ENCODE measurements around the gene KCNJ4.

KCNJ4 gene

DNA sequence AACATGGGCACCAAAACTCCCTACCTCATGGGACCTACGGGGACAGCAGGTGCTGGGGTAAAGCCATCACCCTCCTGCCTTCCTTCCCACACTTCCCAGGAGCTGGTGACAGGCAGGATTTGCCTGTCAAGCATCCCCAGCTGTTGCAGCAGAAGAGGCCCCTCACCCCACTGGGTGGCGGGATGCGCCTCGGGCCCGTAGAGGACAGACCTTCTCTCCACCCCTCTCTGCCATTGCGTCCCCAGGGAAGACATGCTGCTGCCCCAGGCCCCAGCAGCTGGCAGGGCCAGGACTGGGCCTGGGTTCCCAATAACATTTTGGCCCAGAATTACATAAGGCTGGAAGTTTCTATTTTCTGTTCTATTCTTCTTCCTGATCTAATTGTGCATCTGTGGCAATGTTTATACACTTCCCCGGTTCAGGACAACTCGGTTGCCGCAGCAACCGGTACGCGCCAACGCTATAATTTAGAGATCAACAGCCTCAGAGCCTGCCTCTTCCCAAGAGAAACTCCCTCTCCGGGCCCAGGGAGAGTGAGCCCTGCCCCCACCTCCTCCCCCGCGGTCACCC is 25.4 kb downstream of the KCNJ4 start:
- H2BK120ac ChIP-seq (ENCODE audit: low read depth, low read length) = no peak overlapping the region
- no peak overlapping the region for H3K14ac ChIP-seq (ENCODE audit: low read length)
- no peaks in the 10 kb centered on the region for H3K36me3 ChIP-seq (replicated peaks in 1 of 2; ENCODE audit: control insufficient read depth in 2 of 2, insufficient read depth in 2 of 2, low read length in 2 of 2)
- peak overlapping the region; percentile 18 for H2AK5ac ChIP-seq (ENCODE audit: low read depth, low read length)
- H3K79me1 ChIP-seq (ENCODE audit: low read depth, low read length) = no peaks in the 10 kb centered on the region
- no peak overlapping the region for H3K4me2 ChIP-seq (ENCODE audit: insufficient read depth, low read length, poor library complexity, severe bottlenecking)
- no peak overlapping the region for H3K4ac ChIP-seq (ENCODE audit: low read length)
- no peak for DNase-seq (ENCODE audit: low spot score)
- no peak overlapping the region for H4K91ac ChIP-seq (ENCODE audit: low read depth, low read length, poor library complexity)
- no peak overlapping the region for H3K27ac ChIP-seq (replicated peaks; ENCODE audit: low read length)
- peak overlapping the region; percentile 52 for H3K18ac ChIP-seq (ENCODE audit: low read length)
- H3K4me3 ChIP-seq (ENCODE audit: low read length in 2 of 2) = no peak overlapping the region
- H3K9me3 ChIP-seq (replicated peaks in 1 of 2; ENCODE audit: control insufficient read depth in 2 of 2, insufficient read depth in 1 of 2, low read depth in 1 of 2, low read length in 2 of 2) = peaks cover 0 to 3% of the 10 kb centered on the region in 2 donors
- H2BK15ac ChIP-seq (ENCODE audit: low read length) = no peak overlapping the region
- WGBS, 2 donors (ENCODE audit: extremely low coverage in 2 of 2, insufficient read length in 2 of 2, insufficient replicate concordance in 1 of 2) = no CpG with 5 or more reads among the region's 16 CpGs
- no peaks in the 10 kb centered on the region for H3K27me3 ChIP-seq (ENCODE audit: control insufficient read depth in 3 of 3, insufficient read depth in 3 of 3, low read depth in 1 of 3, low read length in 3 of 3)
- peak overlapping the region; percentile 28 for H2AFZ ChIP-seq (ENCODE audit: low read length)
- no peak overlapping the region for H2BK5ac ChIP-seq (ENCODE audit: low read length)
- peak overlapping the region; percentile 36 for H2BK12ac ChIP-seq (ENCODE audit: low read length)
- peaks cover 12 to 17% of the 10 kb centered on the region in 2 donors for H3K4me1 ChIP-seq (ENCODE audit: control insufficient read depth in 2 of 2, insufficient read depth in 1 of 2, low read depth in 1 of 2, low read length in 2 of 2)
- no peak overlapping the region for H3K9ac ChIP-seq (ENCODE audit: low read depth, low read length, poor library complexity)
- H4K8ac ChIP-seq (ENCODE audit: low read depth, low read length) = no peak overlapping the region
- peak overlapping the region; percentile 10 for H3K23ac ChIP-seq (ENCODE audit: low read depth, low read length, poor library complexity)

DNA sequence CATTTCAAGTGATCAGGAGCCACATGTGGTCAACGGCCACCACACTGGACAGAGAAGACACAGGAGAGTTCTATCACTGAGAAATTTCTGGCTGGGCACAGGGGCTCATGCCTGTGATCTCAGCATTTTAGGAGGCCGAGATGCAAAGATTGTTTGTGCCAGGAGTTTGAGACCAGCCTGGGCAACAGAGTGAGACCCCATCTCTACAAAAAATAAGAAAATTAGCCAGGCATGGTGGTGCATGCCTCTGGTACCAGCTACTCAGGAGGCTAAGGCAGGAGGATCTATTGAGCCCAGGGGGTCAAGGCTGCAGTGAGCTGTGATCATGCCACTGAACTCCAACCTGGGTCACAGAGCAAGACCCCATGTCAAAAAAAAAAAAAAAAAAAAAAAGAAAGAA is 26.3 kb downstream of the KCNJ4 start:
- no peaks in the 10 kb centered on the region for H3K36me3 ChIP-seq (replicated peaks in 1 of 2; ENCODE audit: control insufficient read depth in 2 of 2, insufficient read depth in 2 of 2, low read length in 2 of 2)
- no peaks in the 10 kb centered on the region for H3K79me1 ChIP-seq (ENCODE audit: low read depth, low read length)
- H3K4me2 ChIP-seq (ENCODE audit: insufficient read depth, low read length, poor library complexity, severe bottlenecking) = no peak overlapping the region
- H3K4me3 ChIP-seq (ENCODE audit: low read length in 2 of 2) = no peak overlapping the region
- WGBS, 2 donors (ENCODE audit: extremely low coverage in 2 of 2, insufficient read length in 2 of 2, insufficient replicate concordance in 1 of 2) = no CpG with 5 or more reads among the region's 2 CpGs
- no peak overlapping the region for H3K27ac ChIP-seq (replicated peaks; ENCODE audit: low read length)
- no peak overlapping the region for H2BK120ac ChIP-seq (ENCODE audit: low read depth, low read length)
- H2BK15ac ChIP-seq (ENCODE audit: low read length) = no peak overlapping the region
- H2BK5ac ChIP-seq (ENCODE audit: low read length) = no peak overlapping the region
- peaks cover 12 to 17% of the 10 kb centered on the region in 2 donors for H3K4me1 ChIP-seq (ENCODE audit: control insufficient read depth in 2 of 2, insufficient read depth in 1 of 2, low read depth in 1 of 2, low read length in 2 of 2)
- H3K23ac ChIP-seq (ENCODE audit: low read depth, low read length, poor library complexity) = no peak overlapping the region
- no peak overlapping the region for H3K18ac ChIP-seq (ENCODE audit: low read length)
- no peak overlapping the region for H4K91ac ChIP-seq (ENCODE audit: low read depth, low read length, poor library complexity)
- H3K4ac ChIP-seq (ENCODE audit: low read length) = no peak overlapping the region
- no peak overlapping the region for H3K14ac ChIP-seq (ENCODE audit: low read length)
- no peak overlapping the region for H2AFZ ChIP-seq (ENCODE audit: low read length)
- no peak overlapping the region for H3K9ac ChIP-seq (ENCODE audit: low read depth, low read length, poor library complexity)
- H4K8ac ChIP-seq (ENCODE audit: low read depth, low read length) = no peak overlapping the region
- no peak overlapping the region for H2AK5ac ChIP-seq (ENCODE audit: low read depth, low read length)
- H3K9me3 ChIP-seq (replicated peaks in 1 of 2; ENCODE audit: control insufficient read depth in 2 of 2, insufficient read depth in 1 of 2, low read depth in 1 of 2, low read length in 2 of 2) = peaks cover 0 to 3% of the 10 kb centered on the region in 2 donors
- no peaks in the 10 kb centered on the region for H3K27me3 ChIP-seq (ENCODE audit: control insufficient read depth in 3 of 3, insufficient read depth in 3 of 3, low read depth in 1 of 3, low read length in 3 of 3)
- no peak for DNase-seq (ENCODE audit: low spot score)
- no peak overlapping the region for H2BK12ac ChIP-seq (ENCODE audit: low read length)

DNA sequence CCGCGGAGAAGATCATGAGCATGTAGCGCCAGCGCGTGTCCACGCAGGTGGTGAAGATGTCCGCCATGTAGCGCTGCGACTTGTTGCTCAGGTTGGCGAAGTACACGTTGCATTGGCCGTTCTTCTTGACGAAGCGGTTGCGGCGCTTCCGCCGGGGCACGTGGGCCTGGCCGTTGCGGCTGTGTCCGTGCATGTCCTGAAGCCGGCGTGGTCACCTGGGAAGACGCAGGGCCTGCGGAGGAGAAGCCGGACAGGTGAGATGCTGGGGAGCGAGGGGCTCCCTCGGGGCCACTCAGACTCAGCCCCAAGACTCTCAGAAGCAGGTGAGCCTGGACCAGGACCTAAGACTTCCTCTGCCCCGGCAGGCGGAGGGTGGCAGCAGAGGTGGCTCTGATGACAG is 27.1 kb downstream of the KCNJ4 start:
- Histone ChIP-seq H3K27me3 (ENCODE audit: control insufficient read depth in 3 of 3, insufficient read depth in 3 of 3, low read depth in 1 of 3, low read length in 3 of 3) (no peaks in the 10 kb centered on the region), H3K27ac (replicated peaks; ENCODE audit: low read length) (no peak overlapping the region), H3K79me1 (ENCODE audit: low read depth, low read length) (no peaks in the 10 kb centered on the region), H3K18ac (ENCODE audit: low read length) (peak overlapping the region; percentile 51), H3K9me3 (replicated peaks in 1 of 2; ENCODE audit: control insufficient read depth in 2 of 2, insufficient read depth in 1 of 2, low read depth in 1 of 2, low read length in 2 of 2) (peaks cover 0 to 3% of the 10 kb centered on the region in 2 donors), H3K23ac (ENCODE audit: low read depth, low read length, poor library complexity) (no peak overlapping the region), H3K4ac (ENCODE audit: low read length) (no peak overlapping the region), H4K8ac (ENCODE audit: low read depth, low read length) (no peak overlapping the region), H3K36me3 (replicated peaks in 1 of 2; ENCODE audit: control insufficient read depth in 2 of 2, insufficient read depth in 2 of 2, low read length in 2 of 2) (no peaks in the 10 kb centered on the region), H3K14ac (ENCODE audit: low read length) (no peak overlapping the region), H3K4me2 (ENCODE audit: insufficient read depth, low read length, poor library complexity, severe bottlenecking) (no peak overlapping the region), H2AK5ac (ENCODE audit: low read depth, low read length) (peak overlapping the region; percentile 79), H3K4me3 (ENCODE audit: low read length in 2 of 2) (no peak overlapping the region), H2BK15ac (ENCODE audit: low read length) (no peak overlapping the region), H4K91ac (ENCODE audit: low read depth, low read length, poor library complexity) (no peak overlapping the region), H2BK12ac (ENCODE audit: low read length) (no peak overlapping the region), H2BK5ac (ENCODE audit: low read length) (peak overlapping the region; percentile 60), H2BK120ac (ENCODE audit: low read depth, low read length) (no peak overlapping the region), H3K9ac (ENCODE audit: low read depth, low read length, poor library complexity) (no peak overlapping the region), H3K4me1 (ENCODE audit: control insufficient read depth in 2 of 2, insufficient read depth in 1 of 2, low read depth in 1 of 2, low read length in 2 of 2) (peaks cover 13 to 17% of the 10 kb centered on the region in 2 donors), H2AFZ (ENCODE audit: low read length) (no peak overlapping the region)
- WGBS, 2 donors (ENCODE audit: extremely low coverage in 2 of 2, insufficient read length in 2 of 2, insufficient replicate concordance in 1 of 2) = no CpG with 5 or more reads among the region's 31 CpGs
- no peak for DNase-seq (ENCODE audit: low spot score)

DNA sequence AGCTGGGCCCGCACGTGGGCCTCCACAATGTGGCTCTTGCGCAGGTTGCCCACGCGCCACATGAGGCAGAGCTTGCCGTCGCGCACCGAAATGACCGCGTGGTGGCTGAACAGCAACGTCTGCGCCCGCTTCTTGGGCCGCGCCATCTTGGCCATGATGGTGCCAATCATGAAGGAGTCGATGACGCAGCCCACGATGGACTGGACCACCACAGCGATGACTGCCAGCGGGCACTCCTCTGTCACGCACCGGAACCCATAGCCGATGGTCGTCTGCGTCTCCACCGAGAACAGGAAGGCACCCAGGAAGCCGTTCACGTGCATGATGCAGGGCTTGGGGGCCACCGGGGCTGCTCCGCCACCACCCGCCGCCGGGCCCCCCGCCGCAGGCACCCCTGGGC is 27.5 kb downstream of the KCNJ4 start:
- Histone ChIP-seq H2BK5ac (ENCODE audit: low read length) (peak overlapping the region; percentile 60), H3K27me3 (ENCODE audit: control insufficient read depth in 3 of 3, insufficient read depth in 3 of 3, low read depth in 1 of 3, low read length in 3 of 3) (no peaks in the 10 kb centered on the region), H2BK120ac (ENCODE audit: low read depth, low read length) (no peak overlapping the region), H3K9me3 (replicated peaks in 1 of 2; ENCODE audit: control insufficient read depth in 2 of 2, insufficient read depth in 1 of 2, low read depth in 1 of 2, low read length in 2 of 2) (peaks cover 0 to 3% of the 10 kb centered on the region in 2 donors), H2BK15ac (ENCODE audit: low read length) (no peak overlapping the region), H3K4me3 (ENCODE audit: low read length in 2 of 2) (no peak overlapping the region), H2AK5ac (ENCODE audit: low read depth, low read length) (peak overlapping the region; percentile 79), H3K79me1 (ENCODE audit: low read depth, low read length) (no peaks in the 10 kb centered on the region), H4K91ac (ENCODE audit: low read depth, low read length, poor library complexity) (peak overlapping the region; percentile 64), H4K8ac (ENCODE audit: low read depth, low read length) (no peak overlapping the region), H3K18ac (ENCODE audit: low read length) (peak overlapping the region; percentile 8), H3K14ac (ENCODE audit: low read length) (no peak overlapping the region), H3K4me1 (ENCODE audit: control insufficient read depth in 2 of 2, insufficient read depth in 1 of 2, low read depth in 1 of 2, low read length in 2 of 2) (peaks cover 17% of the 10 kb centered on the region in 2 donors), H3K9ac (ENCODE audit: low read depth, low read length, poor library complexity) (no peak overlapping the region), H2BK12ac (ENCODE audit: low read length) (no peak overlapping the region), H3K4me2 (ENCODE audit: insufficient read depth, low read length, poor library complexity, severe bottlenecking) (no peak overlapping the region), H3K36me3 (replicated peaks in 1 of 2; ENCODE audit: control insufficient read depth in 2 of 2, insufficient read depth in 2 of 2, low read length in 2 of 2) (no peaks in the 10 kb centered on the region), H3K4ac (ENCODE audit: low read length) (no peak overlapping the region), H2AFZ (ENCODE audit: low read length) (no peak overlapping the region), H3K27ac (replicated peaks; ENCODE audit: low read length) (no peak overlapping the region), H3K23ac (ENCODE audit: low read depth, low read length, poor library complexity) (peak overlapping the region; percentile 63)
- DNase-seq (ENCODE audit: low spot score) = no peak
- no CpG with 5 or more reads among the region's 36 CpGs for WGBS, 2 donors (ENCODE audit: extremely low coverage in 2 of 2, insufficient read length in 2 of 2, insufficient replicate concordance in 1 of 2)

All from neuronal stem cell (in vitro differentiated cells).